ENCODE results near the gene DSCAM. TPM values are rescaled to one million over a fixed set of nuclear protein-coding genes. Genes with fewer than 3 reads are reported as not detected.

Gene DSCAM
- total RNA-seq, 2 donors from 2014 or later: not detected

GRCh38 chr21:40618191-40618973 is 228.6 kb downstream of the DSCAM start:
- TF ChIP-seq CTCF (IDR thresholded peaks at IDR 0.05): no peak
- H3K4me1 ChIP-seq: no peaks in the 10 kb centered on the region
- DNase-seq (ENCODE audit: low spot score): no peak

GRCh38 chr21:40616377-40616704 is 230.6 kb downstream of the DSCAM start:
- H3K36me3 ChIP-seq: no peaks in the 10 kb centered on the region
- H3K27ac ChIP-seq: no peak overlapping the region
- no peaks in the 10 kb centered on the region for H3K27me3 ChIP-seq
- no peak overlapping the region for H3K4me3 ChIP-seq
- H3K4me1 ChIP-seq: no peaks in the 10 kb centered on the region
- no peak for DNase-seq (ENCODE audit: low spot score)
- TF ChIP-seq CTCF (IDR thresholded peaks at IDR 0.05): no peak
- H3K9me3 ChIP-seq: no peaks in the 10 kb centered on the region

More at GRCh38 chr21:40618191-40618973, 228.6 kb downstream of the DSCAM start:
- Histone ChIP-seq H3K36me3 (no peaks in the 10 kb centered on the region), H3K9me3 (no peaks in the 10 kb centered on the region), H3K27me3 (no peaks in the 10 kb centered on the region), H3K27ac (no peak overlapping the region), H3K4me3 (no peak overlapping the region)

- no peak for DNase-seq (ENCODE audit: low spot score)
- Histone ChIP-seq H3K36me3 (no peaks in the 10 kb centered on the region), H3K9me3 (no peaks in the 10 kb centered on the region), H3K27ac (no peak overlapping the region), H3K4me3 (no peak overlapping the region), H3K4me1 (no peaks in the 10 kb centered on the region), H3K27me3 (no peaks in the 10 kb centered on the region)
- TF ChIP-seq CTCF (IDR thresholded peaks at IDR 0.05): no peak
Measured at GRCh38 chr21:40615505-40616376, 231.2 kb downstream of the DSCAM start.

GRCh38 chr21:40613546-40614030 is 233.4 kb downstream of the DSCAM start:
- no peaks in the 10 kb centered on the region for H3K36me3 ChIP-seq
- no peak for DNase-seq (ENCODE audit: low spot score)
- no peaks in the 10 kb centered on the region for H3K9me3 ChIP-seq
- no peaks in the 10 kb centered on the region for H3K4me1 ChIP-seq
- no peaks in the 10 kb centered on the region for H3K27me3 ChIP-seq
- H3K27ac ChIP-seq: no peak overlapping the region
- no peak overlapping the region for H3K4me3 ChIP-seq
- no peak for TF ChIP-seq CTCF (IDR thresholded peaks at IDR 0.05)

GRCh38 chr21:40610345-40610744 is 236.6 kb downstream of the DSCAM start:
- TF ChIP-seq CTCF (IDR thresholded peaks at IDR 0.05): no peak
- Histone ChIP-seq H3K4me1 (no peaks in the 10 kb centered on the region), H3K9me3 (no peaks in the 10 kb centered on the region), H3K4me3 (no peak overlapping the region), H3K27ac (no peak overlapping the region), H3K27me3 (no peaks in the 10 kb centered on the region), H3K36me3 (no peaks in the 10 kb centered on the region)
- DNase-seq (ENCODE audit: low spot score): no peak

Data from right atrium auricular region (tissue), 2 donors.